GM21529 (cell line): ENCODE measurements around the gene SLITRK2.

Source experiments
- ATAC-seq: cut with Tn5 transposase; IDR thresholded peaks from one replicate; pipeline ENCODE4 v1.9.1; 2021; ENCODE audit not compliant: unreplicated experiment

Gene SLITRK2

DNA sequence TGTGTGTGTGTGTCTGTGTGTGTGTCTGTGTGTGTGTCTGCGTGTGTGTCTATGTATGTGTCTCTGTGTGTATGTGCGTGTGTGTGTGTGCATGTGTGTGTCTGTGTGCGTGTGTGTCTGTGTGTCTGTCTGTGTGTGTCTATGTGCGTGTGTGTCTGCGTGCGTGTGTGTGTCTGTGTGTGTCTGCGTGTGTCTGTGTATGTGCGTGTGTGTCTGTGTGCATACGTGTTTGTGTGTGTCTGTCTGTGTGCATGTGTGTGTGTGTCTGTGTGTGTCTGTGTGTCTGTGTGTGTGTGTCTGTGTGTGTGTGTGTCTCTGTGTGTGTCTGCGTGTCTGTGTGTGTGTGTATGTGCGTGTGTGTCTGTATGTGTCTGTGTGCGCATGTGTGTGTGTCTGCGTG is 35.6 kb downstream of the SLITRK2 start:
- no peak for ATAC-seq

DNA sequence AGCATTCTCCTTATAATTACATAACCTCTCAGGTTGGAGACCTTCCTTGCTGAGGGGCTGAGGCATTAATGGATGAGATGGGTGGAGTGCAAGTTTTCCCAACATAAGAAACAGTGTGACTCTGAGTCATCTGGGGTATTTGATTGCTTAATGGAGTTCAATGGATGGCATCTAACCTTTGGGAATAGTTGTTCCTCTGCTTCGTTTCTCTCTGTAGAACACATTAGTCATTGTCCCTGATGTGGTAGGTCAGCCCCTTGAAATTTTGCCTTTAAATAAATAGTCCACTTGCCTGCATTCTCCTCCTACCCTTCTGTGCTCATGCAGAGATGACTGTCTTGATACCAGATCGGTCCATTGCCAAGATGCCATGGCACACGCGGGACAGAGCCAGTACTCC is 38.6 kb downstream of the SLITRK2 start:
- no peak for ATAC-seq

DNA sequence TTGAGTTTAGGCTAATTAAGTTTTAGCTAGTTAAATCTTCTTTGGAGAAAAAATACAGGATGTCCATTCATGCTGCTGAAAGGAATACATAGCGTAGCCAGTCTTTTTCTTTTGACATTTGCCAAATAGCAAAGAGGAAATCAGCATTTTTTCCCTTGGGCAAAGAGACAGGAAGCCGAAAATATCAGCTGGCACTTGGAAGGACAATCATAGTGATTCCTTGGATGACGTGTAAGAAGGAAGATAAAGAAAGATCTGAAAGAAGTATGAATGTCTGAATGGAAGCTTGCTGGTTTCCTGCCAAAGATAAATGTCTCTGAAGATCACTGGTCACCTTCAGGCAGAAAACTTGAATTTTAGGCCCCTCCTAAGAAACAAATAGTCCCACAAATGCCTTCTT is 44.2 kb downstream of the SLITRK2 start:
- no peak for ATAC-seq

DNA sequence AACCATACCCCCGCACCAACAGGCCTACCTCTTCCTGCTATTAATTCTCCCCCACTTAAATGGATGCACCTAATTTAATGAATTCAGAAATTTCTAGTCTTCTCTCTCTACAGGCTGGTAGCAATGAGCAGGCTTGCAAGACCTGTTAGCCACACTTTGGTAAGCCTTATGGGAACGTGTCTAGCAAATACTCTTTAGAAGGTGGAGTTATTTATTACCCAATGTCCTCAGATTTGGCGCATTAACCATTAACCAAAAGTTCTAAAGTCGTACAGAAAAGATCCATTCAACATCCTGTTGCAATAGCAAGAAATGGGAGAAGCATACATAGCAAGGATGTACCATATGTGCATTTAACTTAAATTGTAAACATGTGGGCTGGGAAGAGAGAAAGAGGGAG is 47.5 kb downstream of the SLITRK2 start:
- ATAC-seq: no peak
